Measurements from ENCODE around the gene UTP18. TPM values are rescaled to one million over a fixed set of nuclear protein-coding genes. Genes with fewer than 3 reads are reported as not detected.
"Not testable (repeated sequence)": the region's sequence is repeated elsewhere in the genome, so short reads cannot be mapped to it uniquely, and the experiment has no call there.

UTP18 gene
- total RNA-seq, 2 donors from 2014 or later, result 32.3 to 50.8 TPM

DNA sequence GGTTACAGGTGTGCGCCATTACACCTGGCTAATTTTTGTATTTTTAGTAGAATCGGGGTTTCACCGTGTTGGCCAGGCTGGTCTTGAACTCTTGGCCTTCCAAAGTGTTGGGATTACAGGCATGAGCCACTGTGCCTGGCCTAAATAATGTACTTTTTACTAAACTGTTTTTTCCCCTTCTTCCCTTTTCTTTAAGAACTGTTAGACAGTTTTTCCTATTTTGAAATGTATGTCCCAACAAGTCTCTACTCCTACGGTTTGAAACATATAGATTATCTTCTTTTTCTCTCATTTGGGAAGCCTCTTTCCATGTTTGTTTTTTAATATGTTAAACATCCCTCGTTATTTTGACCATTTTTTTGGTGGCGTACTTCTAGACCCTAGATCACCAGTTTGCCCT is 9.6 kb downstream of the UTP18 start:
- peaks cover 23 to 24% of the 10 kb centered on the region in 2 donors for H3K4me1 Mint-ChIP-seq (ENCODE audit: low read depth in 2 of 2)
- H3K36me3 Mint-ChIP-seq, result peaks cover 51% of the 10 kb centered on the region
- no peaks in the 10 kb centered on the region for H3K27me3 Mint-ChIP-seq
- DNase-seq (ENCODE audit: low spot score), result no peak
- peak overlapping the region in 1 of 2 donors; percentile 15 for H3K27ac Mint-ChIP-seq
- H3K9me3 Mint-ChIP-seq, result no peaks in the 10 kb centered on the region
- no peak for ATAC-seq
- no peak overlapping the region for H3K4me3 Mint-ChIP-seq

DNA sequence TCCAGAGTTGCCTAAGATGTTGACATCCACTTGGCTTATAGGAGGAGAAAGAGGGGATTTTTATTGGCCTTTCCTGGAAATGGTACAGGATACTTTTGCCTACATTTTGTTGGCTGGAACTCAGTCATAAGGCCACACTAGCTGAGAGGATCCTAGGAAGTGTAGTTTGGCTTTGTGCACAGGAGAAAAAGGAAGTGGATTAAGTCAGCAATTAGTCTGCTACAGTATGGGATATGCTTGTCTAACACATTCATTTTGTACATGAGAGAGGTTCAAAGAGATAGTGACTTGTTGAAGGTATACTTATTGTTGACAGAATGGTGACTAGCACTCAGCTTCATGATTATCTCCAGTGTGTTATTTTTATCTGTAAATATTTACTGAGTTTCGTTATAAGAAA is 10.3 kb downstream of the UTP18 start:
- Mint-ChIP-seq H3K4me1 (ENCODE audit: low read depth in 2 of 2) (peaks cover 23 to 24% of the 10 kb centered on the region in 2 donors), H3K9me3 (no peaks in the 10 kb centered on the region), H3K27ac (peak overlapping the region in 1 of 2 donors; percentile 15), H3K4me3 (no peak overlapping the region), H3K36me3 (peaks cover 49% of the 10 kb centered on the region), H3K27me3 (no peaks in the 10 kb centered on the region)
- DNase-seq (ENCODE audit: low spot score) (no peak), ATAC-seq (no peak)

DNA sequence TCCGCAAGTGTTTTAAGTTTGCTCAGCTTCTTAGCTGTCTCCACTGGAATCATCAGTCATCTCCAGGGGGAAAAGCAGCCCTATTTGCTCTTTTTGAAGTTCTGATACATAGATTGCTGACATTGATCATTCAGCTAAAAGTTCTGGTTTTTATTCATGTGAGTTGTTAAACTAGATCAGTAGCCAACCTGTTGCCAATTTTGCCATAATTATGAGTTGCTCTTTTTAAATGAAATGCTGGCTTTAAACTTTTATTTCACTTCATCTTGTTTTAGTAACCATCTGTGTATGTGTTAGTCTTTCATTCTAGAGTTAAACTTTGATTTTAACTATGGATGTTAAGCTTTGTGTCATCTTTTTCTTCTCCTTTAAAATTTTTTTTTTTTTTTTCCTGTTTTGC is 12.5 kb downstream of the UTP18 start:
- Mint-ChIP-seq H3K27ac (no peak overlapping the region), H3K4me1 (ENCODE audit: low read depth in 2 of 2) (peaks cover 11 to 19% of the 10 kb centered on the region in 2 donors), H3K36me3 (peaks cover 43% of the 10 kb centered on the region), H3K4me3 (no peak overlapping the region), H3K27me3 (no peaks in the 10 kb centered on the region), H3K9me3 (no peaks in the 10 kb centered on the region)
- no peak for DNase-seq (ENCODE audit: low spot score)
- no peak for ATAC-seq

DNA sequence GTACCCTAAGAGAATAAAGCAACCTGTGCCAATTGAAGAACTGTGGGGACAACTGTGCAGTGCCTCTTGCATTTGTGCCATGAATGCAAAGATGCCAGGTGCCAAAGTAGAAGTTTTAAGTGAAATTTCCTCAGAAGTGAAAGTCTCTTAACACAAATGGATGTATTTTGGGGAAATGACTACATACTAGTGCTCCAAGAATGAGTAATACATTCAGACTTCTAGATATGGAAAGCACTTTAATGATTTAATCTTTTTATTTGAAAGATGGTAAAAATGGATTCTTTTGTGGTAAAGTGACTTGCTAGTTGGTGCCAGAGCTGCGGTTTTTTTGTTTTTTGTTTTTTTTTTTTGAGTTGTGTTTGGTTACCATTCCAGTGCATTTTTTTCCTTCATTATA is 15.0 kb downstream of the UTP18 start:
- Mint-ChIP-seq H3K4me1 (ENCODE audit: low read depth in 2 of 2) (peaks cover 8 to 16% of the 10 kb centered on the region in 2 donors), H3K27ac (no peak overlapping the region), H3K9me3 (no peaks in the 10 kb centered on the region), H3K27me3 (no peaks in the 10 kb centered on the region), H3K36me3 (peaks cover 53% of the 10 kb centered on the region), H3K4me3 (no peak overlapping the region)
- no peak for ATAC-seq
- DNase-seq (ENCODE audit: low spot score), result no peak

DNA sequence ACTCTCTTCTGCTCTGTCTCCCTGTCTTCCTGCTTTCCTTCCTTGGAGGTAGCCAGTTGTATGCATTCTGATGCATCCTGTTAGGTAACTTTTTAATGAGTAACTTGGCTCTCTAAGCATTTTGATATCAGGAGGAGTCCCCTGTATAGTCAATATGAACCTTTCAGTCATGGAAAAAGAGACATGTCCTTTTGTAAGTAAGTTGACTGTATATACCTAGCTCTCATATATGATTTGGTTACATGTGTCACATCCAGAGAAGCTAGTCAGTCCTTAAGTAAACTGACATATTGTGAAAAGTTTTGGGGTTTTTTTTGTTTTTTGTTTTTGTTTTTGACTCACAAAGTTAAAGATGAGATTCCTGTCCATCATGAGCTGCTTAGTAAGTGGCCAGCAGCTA is 18.8 kb downstream of the UTP18 start:
- H3K36me3 Mint-ChIP-seq, result peaks cover 45% of the 10 kb centered on the region
- no peak for ATAC-seq
- DNase-seq (ENCODE audit: low spot score), result no peak
- peaks cover 1 to 4% of the 10 kb centered on the region in 2 donors for H3K4me1 Mint-ChIP-seq (ENCODE audit: low read depth in 2 of 2)
- no peaks in the 10 kb centered on the region for H3K27me3 Mint-ChIP-seq
- no peaks in the 10 kb centered on the region for H3K9me3 Mint-ChIP-seq
- H3K4me3 Mint-ChIP-seq, result no peak overlapping the region
- peak overlapping the region in 1 of 2 donors; percentile 41 for H3K27ac Mint-ChIP-seq

DNA sequence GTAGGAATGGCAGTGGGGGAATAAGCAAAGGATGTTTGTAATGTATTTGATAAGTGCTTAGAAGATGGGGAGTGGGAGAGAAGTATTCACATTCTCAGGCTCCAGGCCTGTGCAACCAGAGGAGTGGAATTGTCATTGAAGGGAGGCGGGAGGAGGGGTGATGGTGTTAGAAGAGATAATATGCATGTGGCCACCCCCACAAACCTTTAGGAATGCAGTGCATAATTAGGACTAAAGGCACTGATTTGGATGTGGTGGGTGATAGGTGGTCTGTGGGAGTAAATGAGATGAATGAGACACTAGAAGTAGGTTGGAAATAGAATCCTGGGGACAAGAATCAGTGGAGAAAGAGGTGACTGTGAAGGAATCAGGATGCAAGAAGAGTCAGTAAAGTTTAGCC is 27.1 kb downstream of the UTP18 start:
- ATAC-seq (no peak), DNase-seq (ENCODE audit: low spot score) (no peak)
- Mint-ChIP-seq H3K27me3 (no peaks in the 10 kb centered on the region), H3K27ac (peak overlapping the region in 1 of 2 donors; percentile 32), H3K9me3 (no peaks in the 10 kb centered on the region), H3K4me1 (ENCODE audit: low read depth in 2 of 2) (peaks cover 0 to 2% of the 10 kb centered on the region in 2 donors), H3K36me3 (peaks cover 25% of the 10 kb centered on the region), H3K4me3 (no peak overlapping the region)

DNA sequence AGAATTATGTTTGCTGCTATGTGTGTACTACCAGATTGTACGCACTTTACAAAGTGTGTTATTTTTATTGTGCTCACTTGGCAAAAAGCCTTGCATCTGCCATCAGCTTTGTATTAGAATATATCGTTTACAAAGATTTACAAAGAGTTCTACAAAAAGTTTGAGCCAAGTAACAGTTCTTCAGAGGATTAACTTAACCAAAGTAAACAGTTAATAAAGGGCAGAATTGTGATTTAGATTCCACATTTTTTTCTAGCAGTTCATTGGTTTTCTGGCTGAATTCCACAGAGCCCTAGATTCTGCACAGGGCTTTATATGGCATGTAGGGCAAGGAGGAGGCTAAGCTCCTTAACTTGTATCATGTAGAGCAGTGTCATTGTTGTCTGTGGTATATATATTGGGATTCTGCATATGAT is 29.4 kb downstream of the UTP18 start:
- Mint-ChIP-seq H3K4me1 (ENCODE audit: low read depth in 2 of 2) (peaks cover 0 to 2% of the 10 kb centered on the region in 2 donors), H3K27me3 (no peaks in the 10 kb centered on the region), H3K4me3 (no peak overlapping the region), H3K27ac (no peak overlapping the region), H3K36me3 (peaks cover 34% of the 10 kb centered on the region), H3K9me3 (no peaks in the 10 kb centered on the region)
- ATAC-seq (no peak), DNase-seq (ENCODE audit: low spot score) (no peak)

DNA sequence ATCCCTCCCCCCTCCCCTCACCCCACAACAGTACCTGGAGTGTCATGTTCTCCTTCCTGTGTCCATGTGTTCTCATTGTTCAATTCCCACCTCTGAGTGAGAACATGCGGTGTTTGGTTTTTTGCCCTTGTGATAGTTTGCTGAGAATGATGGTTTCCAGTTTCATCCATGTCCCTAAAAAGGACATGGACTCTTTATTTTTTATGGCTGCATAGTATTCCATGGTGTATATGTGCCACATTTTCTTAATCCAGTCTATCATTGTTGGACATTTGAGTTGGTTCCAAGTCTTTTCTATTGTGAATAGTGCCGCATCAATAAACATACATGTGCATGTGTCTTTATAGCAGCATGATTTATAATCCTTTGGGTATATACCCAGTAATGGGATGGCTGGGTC is 34.0 kb downstream of the UTP18 start:
- H3K4me3 Mint-ChIP-seq, result not testable (repeated sequence)
- H3K36me3 Mint-ChIP-seq, result peaks cover 25% of the 10 kb centered on the region

DNA sequence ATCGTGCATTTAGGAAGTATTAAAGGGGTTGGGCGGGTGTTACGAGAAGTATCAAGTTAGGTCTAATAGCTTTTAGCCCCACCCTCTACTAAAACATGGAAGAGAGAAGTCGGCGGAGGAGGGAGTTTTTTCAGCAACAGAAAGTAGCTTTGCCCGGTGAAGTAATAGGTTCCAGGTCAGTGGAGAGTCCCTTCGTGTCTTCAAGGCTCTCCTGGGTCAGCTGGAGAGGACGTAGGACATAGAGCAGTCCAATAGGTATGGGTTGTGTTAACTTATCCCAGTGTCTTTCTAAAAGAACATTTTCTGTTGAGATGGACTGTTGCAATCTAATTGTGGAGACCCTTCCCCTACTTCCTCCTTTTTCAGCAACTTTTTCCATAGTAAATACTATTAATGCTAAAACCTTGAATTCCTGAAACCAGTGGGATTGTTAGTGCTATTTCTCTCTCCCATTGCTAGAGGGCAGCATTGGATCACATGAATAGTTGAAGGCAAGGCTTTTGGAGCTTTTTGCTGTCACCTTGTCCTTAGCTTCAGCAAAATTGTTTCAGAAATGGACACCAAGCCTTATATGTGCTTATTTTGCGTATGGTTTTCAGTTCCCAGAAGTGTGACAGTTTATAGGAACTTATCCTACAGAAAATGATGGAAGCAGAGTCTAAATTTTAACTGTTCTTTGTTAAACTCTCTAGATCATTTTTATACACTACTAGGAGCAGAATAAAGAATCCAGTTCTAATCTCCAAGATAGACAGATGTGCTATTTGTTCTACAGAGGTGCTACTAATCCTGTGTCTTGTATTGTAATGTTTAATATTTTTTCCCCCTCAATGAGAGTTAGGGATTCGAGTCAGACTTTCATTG is 38.4 kb downstream of the UTP18 start:
- Mint-ChIP-seq H3K9me3 (no peaks in the 10 kb centered on the region), H3K27ac (no peak overlapping the region), H3K4me1 (ENCODE audit: low read depth in 2 of 2) (peaks cover 0 to 5% of the 10 kb centered on the region in 2 donors), H3K4me3 (no peak overlapping the region), H3K36me3 (peaks cover 6% of the 10 kb centered on the region), H3K27me3 (no peaks in the 10 kb centered on the region)
- DNase-seq (ENCODE audit: low spot score), result no peak
- no peak for ATAC-seq

More for the DNA sequence above, 34.0 kb downstream of the UTP18 start:
- not testable (repeated sequence) for H3K4me1 Mint-ChIP-seq (ENCODE audit: low read depth in 2 of 2); H3K9me3 Mint-ChIP-seq; H3K27ac Mint-ChIP-seq; ATAC-seq; DNase-seq (ENCODE audit: low spot score); H3K27me3 Mint-ChIP-seq

DNA sequence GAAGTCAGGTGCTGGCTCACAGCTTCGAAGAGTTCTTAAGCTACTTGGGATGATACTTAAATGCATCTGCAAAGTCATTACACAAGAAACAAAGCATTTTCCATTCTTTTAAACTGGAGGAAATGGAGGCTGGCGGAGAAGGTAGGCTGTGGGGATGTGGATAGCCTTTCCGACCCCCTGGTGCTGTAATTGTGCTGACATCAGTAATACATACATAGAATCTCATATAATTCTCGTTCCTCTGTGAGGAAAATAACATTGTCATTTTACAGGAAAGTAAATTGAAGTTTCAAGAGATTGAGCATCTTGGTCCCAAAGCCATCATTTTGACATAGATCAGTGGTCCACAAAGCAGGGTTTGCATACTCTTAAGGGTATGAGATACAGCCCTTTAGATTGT is 39.5 kb downstream of the UTP18 start:
- Mint-ChIP-seq H3K4me1 (ENCODE audit: low read depth in 2 of 2) (peaks cover 0 to 5% of the 10 kb centered on the region in 2 donors), H3K4me3 (no peak overlapping the region), H3K9me3 (no peaks in the 10 kb centered on the region), H3K36me3 (no peaks in the 10 kb centered on the region), H3K27ac (no peak overlapping the region), H3K27me3 (no peaks in the 10 kb centered on the region)
- ATAC-seq (no peak), DNase-seq (ENCODE audit: low spot score) (no peak)

DNA sequence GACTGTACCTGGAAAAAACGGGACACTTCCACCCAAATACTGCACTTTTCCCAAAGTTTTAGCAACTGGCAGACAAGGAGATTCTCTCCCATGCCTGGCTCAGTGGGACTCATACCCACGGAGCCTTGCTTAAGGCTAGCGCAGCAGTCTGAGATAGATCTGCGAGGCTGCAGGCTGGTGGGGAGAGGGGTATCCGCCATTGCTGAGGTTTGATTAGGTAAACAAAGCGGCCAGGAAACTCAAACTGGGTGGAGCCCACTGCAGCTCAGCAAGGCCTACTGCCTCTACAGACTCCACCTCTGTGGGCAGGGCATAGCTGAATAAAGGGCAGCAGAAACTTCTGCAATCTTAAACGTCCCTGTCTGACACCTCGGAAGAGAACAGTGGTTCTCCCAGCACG is 44.8 kb downstream of the UTP18 start:
- H3K27me3 Mint-ChIP-seq, result peaks cover 14 to 27% of the 10 kb centered on the region in 2 donors
- no peak overlapping the region for H3K4me3 Mint-ChIP-seq
- H3K27ac Mint-ChIP-seq, result no peak overlapping the region
- peaks cover 6% of the 10 kb centered on the region for H3K9me3 Mint-ChIP-seq
- no peaks in the 10 kb centered on the region for H3K4me1 Mint-ChIP-seq (ENCODE audit: low read depth in 2 of 2)
- H3K36me3 Mint-ChIP-seq, result peaks cover 7% of the 10 kb centered on the region
- ATAC-seq, result no peak
- DNase-seq (ENCODE audit: low spot score), result no peak

DNA sequence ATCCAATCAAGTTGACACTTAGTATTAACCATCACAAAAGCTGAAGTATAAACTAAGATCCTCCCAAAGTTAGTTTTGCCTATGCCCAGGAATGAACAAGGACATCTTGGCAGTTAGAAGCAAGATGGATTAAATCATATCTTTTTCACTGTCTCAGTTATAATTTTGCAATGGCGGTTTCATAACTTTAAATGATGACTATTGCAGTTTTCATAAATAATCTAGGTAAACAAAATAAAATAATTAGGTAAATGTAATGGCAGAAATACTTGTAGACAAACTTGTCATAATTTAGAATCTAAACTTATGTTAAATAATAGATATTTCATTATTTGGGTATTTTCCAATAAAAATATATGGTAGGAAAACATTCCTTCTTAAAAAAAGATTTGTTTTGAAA is 51.7 kb downstream of the UTP18 start:
- not testable (repeated sequence) for H3K9me3 Mint-ChIP-seq; H3K4me1 Mint-ChIP-seq (ENCODE audit: low read depth in 2 of 2); ATAC-seq; H3K36me3 Mint-ChIP-seq; H3K4me3 Mint-ChIP-seq; DNase-seq (ENCODE audit: low spot score); H3K27ac Mint-ChIP-seq
- peaks cover 9 to 14% of the 10 kb centered on the region in 2 donors for H3K27me3 Mint-ChIP-seq

DNA sequence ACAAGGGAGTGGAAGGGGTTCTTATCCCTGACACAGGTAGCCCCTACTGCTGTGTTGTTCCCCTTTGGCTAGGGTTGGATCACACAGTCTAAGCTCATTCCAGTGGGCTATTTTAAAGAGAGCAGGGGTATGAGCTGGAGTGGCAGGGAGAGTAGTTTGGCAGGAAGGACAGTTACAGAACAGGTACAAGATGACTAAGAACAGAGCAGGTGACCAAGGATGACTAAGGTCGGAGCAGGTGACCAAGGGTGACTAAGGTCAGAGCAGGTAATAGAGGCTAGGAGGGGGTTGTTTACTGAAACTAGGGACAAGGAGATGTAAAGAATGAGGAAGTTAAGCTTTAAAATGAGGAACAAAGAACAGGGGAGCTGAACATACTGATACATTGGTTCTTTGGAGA is 58.8 kb downstream of the UTP18 start:
- DNase-seq (ENCODE audit: low spot score), result no peak
- H3K27me3 Mint-ChIP-seq, result peaks cover 13 to 14% of the 10 kb centered on the region in 2 donors
- no peaks in the 10 kb centered on the region for H3K9me3 Mint-ChIP-seq
- H3K4me3 Mint-ChIP-seq, result no peak overlapping the region
- H3K27ac Mint-ChIP-seq, result no peak overlapping the region
- H3K4me1 Mint-ChIP-seq (ENCODE audit: low read depth in 2 of 2), result no peaks in the 10 kb centered on the region
- no peak for ATAC-seq
- H3K36me3 Mint-ChIP-seq, result peaks cover 14% of the 10 kb centered on the region

DNA sequence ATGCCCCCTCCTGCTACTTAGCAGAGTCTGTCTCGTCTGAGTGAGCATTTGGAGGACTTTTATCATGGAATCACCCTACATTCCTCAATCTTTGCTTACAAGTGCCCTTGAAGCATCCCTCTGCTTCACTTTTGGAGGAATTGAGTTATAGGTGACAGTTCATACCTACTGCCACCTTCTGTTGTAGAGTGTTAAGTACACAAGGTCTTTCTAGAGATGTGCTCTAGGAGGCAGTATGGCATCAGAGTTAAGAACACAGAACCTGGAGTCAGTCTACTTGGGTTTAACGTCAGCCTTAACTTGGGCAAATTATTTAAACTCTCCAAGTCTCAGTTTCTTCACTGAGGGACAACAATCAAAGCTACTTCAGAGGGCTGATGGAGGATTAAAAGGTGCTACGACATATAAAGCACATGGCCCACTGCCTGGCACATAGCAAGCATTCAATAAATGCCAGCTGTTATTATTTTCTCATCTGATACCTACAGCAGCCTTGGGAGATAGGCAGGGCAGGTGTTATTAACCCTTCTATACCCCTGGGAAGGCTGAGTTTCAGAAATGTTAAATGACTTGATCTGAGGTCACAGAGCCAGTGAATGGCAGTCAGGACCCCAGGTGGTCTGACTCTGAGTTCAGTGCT is 62.2 kb downstream of the UTP18 start:
- DNase-seq (ENCODE audit: low spot score), result no peak

More for the DNA sequence above, 62.2 kb downstream of the UTP18 start:
- Mint-ChIP-seq H3K27ac (no peak overlapping the region), H3K9me3 (no peaks in the 10 kb centered on the region), H3K4me1 (ENCODE audit: low read depth in 2 of 2) (no peaks in the 10 kb centered on the region), H3K36me3 (peaks cover 11% of the 10 kb centered on the region), H3K4me3 (no peak overlapping the region), H3K27me3 (peaks cover 20 to 29% of the 10 kb centered on the region in 2 donors)
- ATAC-seq, result no peak

All from natural killer cell treated with Interleukin-12 subunit alpha and Interleukin-12 subunit beta and Interleukin-15 and Interleukin-18, amount 100 ng/mL, for 72 hours (primary cell).